Ascending aorta (tissue), 2 donors: ENCODE data around the gene LAP3. TPM values are rescaled to one million over a fixed set of nuclear protein-coding genes. Genes with fewer than 3 reads are reported as not detected.
"Not testable (repeated sequence)": the region's sequence is repeated elsewhere in the genome, so short reads cannot be mapped to it uniquely, and the experiment has no call there.

ENCODE experiments used
- DNase-seq, 2 donors: peaks; one replicate each; pipeline ENCODE4 v3.0.0-alpha.2; 2019; ENCODE audit warnings: low spot score in 2 of 2
- H3K27ac ChIP-seq, 2 donors: fragments of 200-600 bp; sonication (generic); one replicate each; pipeline ENCODE4 v1.5.1; 2016 to 2017; ENCODE audit warnings: mild to moderate bottlenecking in 1 of 2
- H3K27me3 ChIP-seq: fragments of 200-600 bp; sonication (generic); one replicate; pipeline ENCODE4 v1.5.1; 2017
- H3K36me3 ChIP-seq, 2 donors: fragments of 200-600 bp; sonication (generic); one replicate each; pipeline ENCODE4 v1.5.1; 2016
- H3K4me1 ChIP-seq, 2 donors: fragments of 200-600 bp; sonication (generic); one replicate each; pipeline ENCODE4 v1.5.1; 2016 to 2017; ENCODE audit warnings: mild to moderate bottlenecking in 1 of 2
- H3K4me3 ChIP-seq, 2 donors: fragments of 200-600 bp; sonication (generic); one replicate each; pipeline ENCODE4 v1.5.1; 2016 to 2017; ENCODE audit warnings: mild to moderate bottlenecking in 1 of 2
- H3K9me3 ChIP-seq, 2 donors: fragments of 200-600 bp; sonication (generic); one replicate each; pipeline ENCODE4 v1.5.1; 2016
- CTCF ChIP-seq, 3 experiments: fragments of 200-600 bp in 2 of 3; fragments of 450-650 bp in 1 of 3; sonication (generic) in 2 of 3; IDR thresholded peaks; one replicate each; pipeline ENCODE4 v1.5.1; 2016 to 2019; ENCODE audit warnings: antibody characterized with exemption in 3 of 3, mild to moderate bottlenecking in 1 of 3, moderate library complexity in 1 of 3
- intact Hi-C: fragments of 100-400 bp; cut with DNase I; formaldehyde crosslinking; loops from one replicate; pipeline ENCODE4 v1.15.1; 2023
- total RNA-seq: library from RNA; depleted of rRNA; stranded (reverse); fragments of >200 nt; gene quantifications from one replicate; pipeline ENCODE4 v1.1.0, GENCODE V29; 2016

The LAP3 gene
- total RNA-seq, 1 donor from 2014 or later: 60.3 TPM

GRCh38 chr4:17565846-17566245 is 11.2 kb upstream of the LAP3 start:
- no peaks in the 10 kb centered on the region for H3K27me3 ChIP-seq
- intact Hi-C loops: no loop called here
- no peak for TF ChIP-seq CTCF (IDR thresholded peaks at IDR 0.05)
- DNase-seq: no peak
- no peaks in the 10 kb centered on the region for H3K36me3 ChIP-seq
- no peak overlapping the region for H3K27ac ChIP-seq
- no peak overlapping the region for H3K4me3 ChIP-seq
- H3K4me1 ChIP-seq: no peaks in the 10 kb centered on the region
- H3K9me3 ChIP-seq: no peaks in the 10 kb centered on the region

GRCh38 chr4:17567271-17567670 is 9.7 kb upstream of the LAP3 start:
- TF ChIP-seq CTCF (IDR thresholded peaks at IDR 0.05): no peak
- no peaks in the 10 kb centered on the region for H3K36me3 ChIP-seq
- intact Hi-C loops: no loop called here
- no peaks in the 10 kb centered on the region for H3K9me3 ChIP-seq
- H3K4me3 ChIP-seq: no peak overlapping the region
- H3K4me1 ChIP-seq: no peaks in the 10 kb centered on the region
- no peak for DNase-seq
- no peak overlapping the region for H3K27ac ChIP-seq
- H3K27me3 ChIP-seq: no peaks in the 10 kb centered on the region

GRCh38 chr4:17574206-17574605 is 2.8 kb upstream of the LAP3 start:
- intact Hi-C loops: no loop called here
- no peak overlapping the region for H3K27ac ChIP-seq
- no peak overlapping the region for H3K4me3 ChIP-seq
- no peak for TF ChIP-seq CTCF (IDR thresholded peaks at IDR 0.05)
- no peak for DNase-seq
- no peaks in the 10 kb centered on the region for H3K9me3 ChIP-seq
- no peaks in the 10 kb centered on the region for H3K27me3 ChIP-seq
- no peaks in the 10 kb centered on the region for H3K36me3 ChIP-seq
- peaks cover 6 to 17% of the 10 kb centered on the region in 2 donors for H3K4me1 ChIP-seq

- H3K27ac ChIP-seq, H3K9me3 ChIP-seq, H3K27me3 ChIP-seq, H3K36me3 ChIP-seq, DNase-seq, H3K4me3 ChIP-seq, intact Hi-C loops: not testable (repeated sequence)
- H3K4me1 ChIP-seq: peaks cover 7 to 17% of the 10 kb centered on the region in 2 donors
Observed at GRCh38 chr4:17575177-17575576, 1.8 kb upstream of the LAP3 start.

- DNase-seq: peak in 1 of 2 donors; percentile 78
- intact Hi-C loops: loop anchor here (1.0 to 2.0 kb wide), 5 partner anchors 29 to 444 kb away; partner anchors contain the start of genes DCAF16, MED28, NCAPG and QDPR
- Histone ChIP-seq H3K27ac (peak overlapping the region; percentile 96 to 97), H3K27me3 (no peaks in the 10 kb centered on the region), H3K4me3 (peak overlapping the region; percentile 86 to 96), H3K4me1 (peaks cover 7 to 17% of the 10 kb centered on the region in 2 donors), H3K36me3 (peaks cover 11 to 19% of the 10 kb centered on the region in 2 donors), H3K9me3 (no peaks in the 10 kb centered on the region)
- no peak for TF ChIP-seq CTCF (IDR thresholded peaks at IDR 0.05)
Observed at GRCh38 chr4:17577665-17578481, 875 bp downstream of the LAP3 start.

- no peak for TF ChIP-seq CTCF (IDR thresholded peaks at IDR 0.05)
- no peak for DNase-seq
- peak overlapping the region; percentile 30 to 97 for H3K27ac ChIP-seq
Observed at GRCh38 chr4:17578482-17578891, 1.5 kb downstream of the LAP3 start.

More at GRCh38 chr4:17578482-17578891, 1.5 kb downstream of the LAP3 start:
- intact Hi-C loops: no loop called here
- Histone ChIP-seq H3K4me3 (peak overlapping the region; percentile 86 to 96), H3K27me3 (no peaks in the 10 kb centered on the region), H3K4me1 (peaks cover 7 to 17% of the 10 kb centered on the region in 2 donors), H3K36me3 (peaks cover 18 to 26% of the 10 kb centered on the region in 2 donors), H3K9me3 (no peaks in the 10 kb centered on the region)
